ENCODE data around the gene SLC1A1. TPM values are rescaled to one million over a fixed set of nuclear protein-coding genes. Genes with fewer than 3 reads are reported as not detected.

SLC1A1 gene
- total RNA-seq, 1 experiment from 2014 or later, result 1.6 TPM

DNA sequence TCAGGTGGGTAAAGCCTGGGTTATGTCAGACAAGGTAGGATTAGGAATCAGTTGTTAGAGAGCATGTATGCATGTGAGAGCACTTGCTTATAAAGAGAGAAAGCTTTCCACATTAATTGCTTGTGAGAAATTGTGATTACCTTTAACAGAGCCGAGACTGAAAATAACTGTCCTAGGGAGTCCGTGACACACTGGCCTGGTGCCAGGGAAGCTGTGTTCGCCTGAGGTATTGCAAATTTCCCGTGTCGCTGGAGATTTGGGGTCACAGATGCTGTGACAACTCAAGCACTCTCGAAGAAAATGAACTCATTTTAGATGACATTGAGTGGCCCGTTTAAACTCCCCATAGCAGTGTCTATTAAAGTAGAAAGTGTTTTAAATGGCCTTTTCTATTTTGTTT is 9.6 kb downstream of the SLC1A1 start:
- in situ Hi-C loops (cut with HindIII; ENCODE audit: low pct_unique_long_range_greater_than_20kb, low sequenced_read_pairs), result no loop called here
- no peak for DNase-seq (ENCODE audit: low read depth, low spot score)

DNA sequence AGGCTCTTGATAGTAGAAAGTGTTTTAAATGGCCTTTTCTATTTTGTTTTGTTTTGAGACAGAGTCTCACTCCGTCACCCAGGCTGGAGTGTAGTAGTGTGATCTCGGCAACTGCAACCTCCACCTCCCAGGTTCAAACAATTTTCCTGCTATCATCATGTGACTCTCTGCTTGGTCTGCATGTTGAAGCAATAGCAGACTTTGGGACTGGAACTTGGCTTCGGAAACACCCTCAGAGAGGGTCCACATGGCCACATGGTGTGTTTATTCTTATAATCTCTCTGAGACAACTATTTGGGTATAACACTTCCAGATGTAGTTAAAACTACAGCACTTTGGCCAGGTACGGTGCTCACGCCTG is 10.9 kb downstream of the SLC1A1 start:
- in situ Hi-C loops (cut with HindIII; ENCODE audit: low pct_unique_long_range_greater_than_20kb, low sequenced_read_pairs), result no loop called here
- no peak for DNase-seq (ENCODE audit: low read depth, low spot score)

DNA sequence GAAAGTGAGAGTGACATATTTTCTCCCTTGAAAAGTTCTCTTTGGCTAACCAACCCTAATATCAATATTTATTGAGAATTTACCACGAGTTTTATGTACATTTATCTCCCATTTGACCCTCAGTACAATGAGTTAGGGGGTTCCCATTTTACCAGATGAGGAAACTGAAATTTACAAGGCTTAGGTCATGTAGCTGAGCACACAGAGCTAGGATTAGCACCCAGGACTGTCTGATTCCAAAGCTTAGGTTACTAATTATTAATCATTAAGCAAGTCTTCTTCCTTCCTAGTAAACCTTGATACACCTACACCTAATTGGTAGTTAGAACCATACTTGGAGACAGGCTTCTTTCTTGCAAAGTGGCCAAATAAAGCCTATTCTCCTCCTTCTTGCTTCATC is 12.2 kb downstream of the SLC1A1 start:
- in situ Hi-C loops (cut with HindIII; ENCODE audit: low pct_unique_long_range_greater_than_20kb, low sequenced_read_pairs), result no loop called here

DNA sequence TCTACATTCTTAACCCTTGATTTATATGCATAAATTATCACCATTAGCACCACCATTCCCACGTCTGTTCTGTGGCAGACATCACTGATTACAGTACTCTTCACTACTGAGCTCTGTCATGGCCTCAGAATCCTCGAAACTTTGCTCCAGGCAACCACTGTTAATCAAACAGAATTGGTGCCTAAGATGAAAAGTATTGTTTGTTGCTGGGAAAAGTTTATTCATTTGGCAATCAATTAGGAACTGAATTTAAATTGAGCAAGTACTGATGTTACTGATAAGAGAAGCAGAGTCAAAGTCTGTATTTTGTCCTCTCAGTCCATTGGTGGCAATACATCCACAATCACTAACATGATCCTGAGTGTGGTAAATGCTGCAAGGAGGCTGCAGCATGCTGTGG is 12.8 kb downstream of the SLC1A1 start:
- DNase-seq (ENCODE audit: low read depth, low spot score), result no peak
- in situ Hi-C loops (cut with HindIII; ENCODE audit: low pct_unique_long_range_greater_than_20kb, low sequenced_read_pairs), result no loop called here

More for the DNA sequence above, 12.2 kb downstream of the SLC1A1 start:
- DNase-seq (ENCODE audit: low read depth, low spot score), result no peak

DNA sequence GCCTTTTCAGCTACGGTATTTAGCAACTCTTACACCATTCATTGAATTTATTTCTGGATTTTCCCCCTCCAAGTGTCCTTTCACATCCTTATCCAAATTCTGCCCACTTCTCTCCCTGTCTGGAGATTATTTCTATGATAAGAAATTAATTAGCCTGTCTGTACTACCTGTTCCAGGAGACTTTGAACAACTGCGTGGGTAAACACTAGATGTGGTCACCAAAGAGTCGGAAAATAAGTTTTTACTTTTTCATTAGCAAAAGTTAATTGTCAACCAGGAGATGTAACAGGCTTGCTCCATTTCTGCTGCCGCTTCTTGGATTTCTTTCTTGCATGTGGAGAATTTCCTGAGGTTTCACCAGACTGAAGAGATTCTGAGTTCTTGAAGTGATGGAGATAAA is 14.0 kb downstream of the SLC1A1 start:
- DNase-seq (ENCODE audit: low read depth, low spot score), result no peak
- in situ Hi-C loops (cut with HindIII; ENCODE audit: low pct_unique_long_range_greater_than_20kb, low sequenced_read_pairs), result no loop called here

DNA sequence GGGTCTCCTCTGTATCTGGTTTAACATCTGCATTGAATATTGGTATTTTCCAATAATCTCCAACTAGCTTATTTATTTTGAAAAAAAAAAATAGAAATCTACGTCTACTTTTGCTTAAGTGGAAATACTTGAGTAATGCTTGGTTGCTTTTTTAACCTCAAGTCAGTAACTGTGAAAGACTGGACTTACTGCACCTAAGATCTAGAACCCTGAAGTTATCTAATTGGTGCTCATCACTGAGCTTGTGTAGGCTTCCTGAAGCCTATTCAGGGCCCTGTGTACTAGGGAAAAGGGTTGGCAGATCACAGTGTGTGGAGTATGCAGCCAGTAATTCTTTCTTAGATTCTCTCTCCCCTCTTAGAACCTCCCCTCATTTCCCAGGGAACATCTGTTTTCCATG is 16.2 kb downstream of the SLC1A1 start:
- in situ Hi-C loops (cut with HindIII; ENCODE audit: low pct_unique_long_range_greater_than_20kb, low sequenced_read_pairs), result no loop called here
- DNase-seq (ENCODE audit: low read depth, low spot score), result no peak

DNA sequence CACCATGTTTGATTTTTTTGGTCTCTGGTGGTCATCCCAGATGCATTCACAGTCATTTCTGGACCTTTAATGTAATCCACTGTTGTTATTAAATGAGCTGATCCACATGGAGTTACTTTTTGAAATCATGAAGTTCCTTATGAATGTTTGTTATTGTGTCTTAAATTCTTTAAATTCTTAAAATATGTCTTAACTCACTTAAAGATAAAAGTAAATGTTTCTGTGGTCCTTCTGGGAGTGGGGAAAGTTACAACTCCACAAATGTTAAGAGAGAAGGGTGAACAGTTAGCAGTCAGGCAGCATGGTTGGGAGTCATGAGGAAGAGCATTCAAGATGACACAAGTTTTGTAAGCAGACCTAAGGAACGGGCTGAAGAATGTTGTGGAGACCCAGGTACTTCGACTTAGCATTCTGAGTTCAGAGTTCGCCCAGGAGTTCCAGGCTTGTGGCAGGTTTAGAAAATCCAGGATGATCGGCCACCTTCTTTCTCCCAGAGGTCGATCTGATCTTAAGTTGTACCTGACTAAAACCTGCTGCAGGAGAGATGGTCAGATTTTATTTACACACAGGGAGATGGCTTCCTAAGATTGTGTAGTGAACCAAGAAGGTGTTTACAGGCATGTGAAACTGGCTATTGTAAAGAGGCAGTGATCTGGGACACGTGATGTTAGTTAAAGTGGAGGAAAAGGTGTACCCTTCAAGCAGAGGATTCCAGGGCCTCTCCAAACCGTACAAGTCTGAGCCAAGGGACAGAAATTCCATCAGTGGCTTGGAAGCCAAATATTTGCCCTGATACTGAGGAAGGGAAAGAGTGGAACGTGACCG is 17.2 kb downstream of the SLC1A1 start:
- in situ Hi-C loops (cut with HindIII; ENCODE audit: low pct_unique_long_range_greater_than_20kb, low sequenced_read_pairs), result no loop called here
- no peak for DNase-seq (ENCODE audit: low read depth, low spot score)

DNA sequence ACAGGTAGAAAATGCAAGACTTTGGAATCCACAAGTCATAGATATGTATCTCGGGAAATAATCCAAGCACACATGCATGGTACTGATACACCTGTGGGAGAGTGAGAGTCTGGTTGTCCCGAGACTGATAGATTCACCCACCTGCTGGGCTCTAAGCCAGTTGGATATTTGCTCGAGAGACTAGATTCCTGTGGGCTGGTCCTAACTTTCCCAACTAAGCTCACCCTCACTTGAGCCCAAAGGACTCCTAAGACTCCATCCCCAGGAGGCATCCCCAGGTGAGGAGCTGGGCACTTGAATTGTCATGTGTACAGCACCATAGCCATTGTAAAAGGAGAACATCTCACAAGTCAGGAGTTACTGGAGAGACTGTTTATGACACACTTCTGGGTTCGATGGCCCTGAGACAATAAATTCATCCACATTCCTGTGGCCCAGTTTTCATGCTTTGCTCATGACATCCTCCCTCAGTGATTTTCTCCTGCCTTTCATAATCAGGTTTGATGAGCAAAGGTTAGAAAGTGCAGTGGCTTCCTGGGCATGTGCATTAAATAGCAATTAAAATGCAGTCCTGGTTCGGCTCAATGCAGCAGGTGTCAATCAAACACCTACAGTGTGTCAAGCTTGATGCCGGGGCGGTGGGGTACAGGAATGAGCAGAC is 18.1 kb downstream of the SLC1A1 start:
- in situ Hi-C loops (cut with HindIII; ENCODE audit: low pct_unique_long_range_greater_than_20kb, low sequenced_read_pairs), result no loop called here
- DNase-seq (ENCODE audit: low read depth, low spot score), result no peak

DNA sequence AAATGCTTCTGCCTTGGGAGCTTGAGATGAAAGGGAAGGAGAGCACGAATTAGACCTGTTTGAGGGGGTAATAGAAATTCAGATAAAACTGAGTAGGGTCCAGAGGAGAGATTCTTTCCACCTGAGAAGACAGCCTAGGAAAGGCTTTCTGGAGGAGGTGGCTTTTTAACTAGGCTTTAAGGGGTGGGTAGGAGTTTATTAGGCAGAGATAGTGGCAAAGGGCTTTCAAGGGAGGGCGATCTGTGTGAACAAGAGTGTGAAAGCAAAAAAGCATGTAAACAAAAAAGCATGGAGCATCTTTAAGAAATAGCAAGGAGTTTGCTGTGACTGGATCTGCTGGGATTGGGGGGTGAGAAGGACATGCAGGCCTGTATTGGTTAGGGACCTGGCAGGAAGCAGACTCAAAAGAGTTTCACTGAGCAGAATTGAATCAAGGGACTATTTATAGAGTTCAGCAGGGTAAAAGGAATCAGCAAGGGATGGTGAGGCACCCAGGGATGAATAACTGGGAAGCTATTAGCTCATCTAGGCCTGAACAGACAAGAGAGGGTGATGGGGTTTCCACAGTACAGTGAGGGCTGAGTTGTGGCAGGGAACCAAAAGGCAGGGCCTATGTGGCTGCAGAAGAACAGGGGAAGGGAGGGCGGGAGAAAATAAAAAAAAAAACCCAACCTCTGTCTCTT is 18.8 kb downstream of the SLC1A1 start:
- in situ Hi-C loops (cut with HindIII; ENCODE audit: low pct_unique_long_range_greater_than_20kb, low sequenced_read_pairs), result no loop called here
- no peak for DNase-seq (ENCODE audit: low read depth, low spot score)

DNA sequence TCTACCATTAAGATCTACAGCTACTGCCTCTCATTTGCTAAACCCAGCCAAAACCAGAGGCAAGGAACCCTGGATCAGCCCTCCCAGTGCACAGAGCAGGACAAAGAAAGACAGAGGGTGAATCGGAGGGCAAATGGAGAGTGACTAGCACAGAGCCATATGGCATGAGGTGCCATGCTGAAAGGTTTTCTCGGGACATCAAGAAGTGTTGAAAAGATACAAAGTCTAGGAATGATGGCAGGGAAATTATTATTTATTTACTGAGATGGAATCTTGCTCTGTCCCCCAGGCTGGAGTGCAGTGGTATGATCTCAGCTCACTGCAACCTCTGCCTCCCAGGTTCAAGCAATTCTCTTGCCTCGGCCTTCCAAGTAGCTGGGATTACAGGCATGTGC is 19.3 kb downstream of the SLC1A1 start:
- in situ Hi-C loops (cut with HindIII; ENCODE audit: low pct_unique_long_range_greater_than_20kb, low sequenced_read_pairs), result no loop called here
- no peak for DNase-seq (ENCODE audit: low read depth, low spot score)

DNA sequence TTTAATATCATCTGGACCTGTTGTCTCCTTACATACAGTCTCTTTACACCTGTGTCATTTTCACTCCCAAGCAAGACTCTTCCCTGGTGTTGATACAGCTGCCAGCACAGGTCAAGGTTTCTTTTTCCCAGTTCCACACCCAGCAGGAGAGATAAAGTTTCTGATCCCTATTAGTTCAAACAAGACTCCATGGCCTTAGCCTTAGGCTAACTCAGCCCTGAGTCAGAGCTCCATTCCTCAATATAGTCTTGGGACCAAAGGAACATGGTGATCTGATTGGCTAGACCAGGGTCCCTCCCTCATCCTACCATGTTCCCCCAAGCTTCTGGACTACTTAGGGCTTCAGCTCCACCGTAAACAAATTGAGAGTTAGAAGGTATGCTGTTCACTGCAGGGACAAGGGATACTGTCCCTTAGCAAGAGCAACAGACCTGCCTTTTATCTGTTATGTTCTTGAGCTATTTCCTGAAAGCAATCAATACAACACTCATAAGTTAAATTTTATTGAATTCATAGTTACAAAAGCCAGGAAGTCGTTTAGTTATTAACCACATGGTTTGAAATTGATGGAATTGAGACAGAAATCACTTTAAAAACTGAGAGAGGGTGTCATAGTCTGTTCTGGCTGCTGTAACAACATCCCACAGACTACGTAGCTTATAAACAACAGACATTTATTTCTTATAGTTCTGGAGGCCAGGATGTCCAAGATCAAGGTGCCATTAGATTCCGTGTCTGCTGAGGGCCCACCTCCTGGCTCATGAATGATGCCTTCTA is 20.5 kb downstream of the SLC1A1 start:
- in situ Hi-C loops (cut with HindIII; ENCODE audit: low pct_unique_long_range_greater_than_20kb, low sequenced_read_pairs), result no loop called here
- DNase-seq (ENCODE audit: low read depth, low spot score), result no peak

DNA sequence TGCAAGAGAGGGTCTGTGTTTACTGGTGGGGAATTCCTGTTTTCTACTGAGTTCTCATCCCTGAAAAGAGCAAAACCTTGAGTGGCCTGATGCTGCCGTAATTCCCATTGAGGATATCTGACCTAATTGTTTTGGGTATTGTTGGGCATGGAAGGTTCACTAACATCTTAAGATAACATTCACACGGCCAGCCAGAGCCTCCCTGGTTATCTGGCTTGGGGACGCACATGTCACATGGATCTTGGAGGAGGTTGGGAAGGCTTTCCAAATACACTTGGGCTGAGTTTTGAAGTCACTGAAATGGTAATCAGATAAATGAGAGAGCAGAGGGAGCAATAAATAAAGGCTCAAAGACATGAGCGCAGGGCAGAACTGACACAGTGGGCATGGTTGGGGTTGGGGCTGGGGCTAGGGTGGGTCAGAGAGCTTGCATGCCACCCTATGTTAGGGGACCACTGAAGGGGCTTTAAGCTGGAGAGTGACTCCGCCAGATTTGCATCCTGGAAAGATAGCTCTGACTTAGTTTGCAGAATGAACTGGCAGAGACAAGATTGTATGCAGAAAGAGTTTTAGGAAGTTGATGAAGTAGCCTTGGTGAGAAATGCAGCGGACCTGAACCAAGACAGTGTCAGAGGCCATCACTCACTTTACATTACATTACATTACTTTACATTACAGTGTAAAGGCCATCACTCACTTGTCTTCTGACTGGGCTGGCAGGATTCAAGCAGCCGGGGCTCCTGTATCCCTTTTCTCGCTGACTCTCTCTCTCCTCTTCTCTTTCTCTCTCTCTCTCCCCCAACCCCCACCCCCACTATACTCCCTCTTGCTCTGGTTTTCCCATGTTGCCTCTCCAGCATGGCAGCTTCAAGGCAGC is 24.2 kb downstream of the SLC1A1 start:
- in situ Hi-C loops (cut with HindIII; ENCODE audit: low pct_unique_long_range_greater_than_20kb, low sequenced_read_pairs), result no loop called here

DNA sequence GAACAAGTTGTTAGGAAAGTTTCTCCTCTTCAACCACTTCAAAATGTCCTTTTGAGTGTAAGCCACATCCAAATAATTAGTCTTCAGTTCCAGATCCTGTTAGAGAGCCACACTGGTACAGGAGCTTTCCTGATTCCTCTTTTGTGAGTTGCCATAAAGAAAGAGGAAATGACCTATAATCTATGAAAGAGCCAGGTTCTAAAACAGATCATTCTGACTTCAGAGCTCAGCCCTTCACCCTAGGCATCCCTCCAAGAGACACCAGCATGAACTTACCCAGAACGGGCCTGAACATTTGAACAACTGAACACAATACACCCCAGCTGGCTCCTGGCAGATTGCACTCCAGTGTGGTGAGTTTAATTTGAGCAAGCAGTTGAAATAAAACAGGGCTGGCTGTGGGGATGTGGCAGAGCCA is 25.7 kb downstream of the SLC1A1 start:
- no peak for DNase-seq (ENCODE audit: low read depth, low spot score)
- in situ Hi-C loops (cut with HindIII; ENCODE audit: low pct_unique_long_range_greater_than_20kb, low sequenced_read_pairs), result no loop called here

More for the DNA sequence above, 24.2 kb downstream of the SLC1A1 start:
- no peak for DNase-seq (ENCODE audit: low read depth, low spot score)

DNA sequence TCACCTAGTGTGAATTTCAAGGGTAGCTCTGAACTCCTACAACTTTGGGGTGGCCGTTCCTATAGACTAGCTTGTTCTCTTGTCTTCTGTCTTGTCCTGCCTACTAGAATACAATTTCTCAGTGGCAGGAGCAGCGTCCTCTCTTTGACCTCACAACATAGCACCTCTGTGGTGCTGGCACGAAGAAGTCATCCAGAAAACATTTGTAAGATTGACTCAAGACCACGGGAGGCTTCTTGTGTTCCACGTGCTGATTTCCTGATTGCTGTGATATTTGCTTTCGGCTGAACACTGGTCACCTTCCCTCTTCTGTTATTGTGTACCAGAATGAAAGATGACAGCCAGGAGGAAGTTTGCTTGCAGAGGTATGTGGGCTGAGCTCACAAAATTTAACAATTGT is 27.0 kb downstream of the SLC1A1 start:
- DNase-seq (ENCODE audit: low read depth, low spot score), result no peak
- in situ Hi-C loops (cut with HindIII; ENCODE audit: low pct_unique_long_range_greater_than_20kb, low sequenced_read_pairs), result no loop called here

DNA sequence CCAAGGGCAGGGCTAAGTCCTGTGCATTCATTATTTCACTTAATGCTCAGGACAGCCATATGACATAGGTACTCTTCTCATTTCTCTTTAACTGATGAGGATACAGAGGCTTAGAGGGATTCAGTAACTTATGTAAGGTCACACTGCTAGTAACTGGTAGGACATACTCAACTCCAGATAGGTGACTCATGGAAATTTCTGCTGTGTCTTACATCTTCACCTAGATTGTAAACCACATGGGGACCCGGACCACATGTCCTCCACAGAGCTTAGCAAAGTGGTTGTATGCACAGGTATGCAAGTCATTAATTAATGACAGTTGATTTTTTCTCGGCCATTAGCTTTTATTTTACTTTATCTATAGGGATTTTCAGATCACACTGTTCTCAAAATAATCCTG is 29.3 kb downstream of the SLC1A1 start:
- DNase-seq (ENCODE audit: low read depth, low spot score), result no peak
- in situ Hi-C loops (cut with HindIII; ENCODE audit: low pct_unique_long_range_greater_than_20kb, low sequenced_read_pairs), result no loop called here

DNA sequence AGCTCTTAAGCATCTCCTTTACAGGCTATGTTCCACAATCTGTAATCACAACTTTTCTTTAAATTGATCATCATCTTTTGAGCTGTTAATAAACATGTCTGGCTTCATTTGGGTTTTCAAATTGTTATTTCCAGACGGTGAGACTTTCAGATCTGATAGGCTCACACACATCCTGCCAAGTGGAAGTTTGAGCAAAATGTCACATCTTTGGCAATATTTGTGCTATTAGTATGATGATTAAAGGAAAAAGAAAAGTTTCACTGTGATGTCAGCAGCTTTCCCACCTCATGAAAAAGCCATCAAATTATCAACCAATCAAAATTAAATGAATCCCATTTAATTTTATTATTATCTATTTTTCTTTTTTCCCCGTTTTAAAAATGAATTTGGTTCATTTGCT is 29.8 kb downstream of the SLC1A1 start:
- DNase-seq (ENCODE audit: low read depth, low spot score), result no peak
- in situ Hi-C loops (cut with HindIII; ENCODE audit: low pct_unique_long_range_greater_than_20kb, low sequenced_read_pairs), result no loop called here

DNA sequence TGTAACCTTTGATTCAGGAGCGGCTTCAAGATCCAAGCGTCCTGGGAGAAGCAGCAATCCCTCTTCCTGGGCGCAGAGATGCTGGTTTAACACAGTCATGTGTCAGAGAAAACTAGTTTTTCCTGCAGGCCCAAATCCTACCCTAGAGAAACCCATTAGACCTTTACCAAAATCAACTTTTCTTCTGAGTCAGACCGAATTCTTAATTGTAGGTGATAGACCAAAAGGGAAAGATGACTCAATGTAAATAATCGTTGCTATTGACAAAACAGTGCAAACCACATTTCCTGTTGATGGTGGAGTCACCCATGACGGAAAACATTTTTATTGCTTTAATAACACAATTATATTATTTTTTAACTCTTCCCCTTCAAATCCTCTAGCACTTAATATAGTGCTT is 40.1 kb downstream of the SLC1A1 start:
- no peak for DNase-seq (ENCODE audit: low read depth, low spot score)
- in situ Hi-C loops (cut with HindIII; ENCODE audit: low pct_unique_long_range_greater_than_20kb, low sequenced_read_pairs), result no loop called here
